GM12873 (cell line): ENCODE measurements around the gene UNK.
A peak's percentile ranks its signal among the peaks of the same experiment; 100 is the strongest.

Experiments used
- CTCF ChIP-seq: IDR thresholded peaks from 2 replicates; pipeline ENCODE4 v1.5.1; 2012; ENCODE audit warnings: low read depth, mild to moderate bottlenecking, moderate library complexity, low read length, control low read depth; ENCODE audit not compliant: insufficient read depth; ENCODE audit errors: missing control alignments

UNK gene

GRCh38 chr17:75845933-75846691 lies 61.5 kb downstream of the UNK start:
- no peak for TF ChIP-seq CTCF

DNA sequence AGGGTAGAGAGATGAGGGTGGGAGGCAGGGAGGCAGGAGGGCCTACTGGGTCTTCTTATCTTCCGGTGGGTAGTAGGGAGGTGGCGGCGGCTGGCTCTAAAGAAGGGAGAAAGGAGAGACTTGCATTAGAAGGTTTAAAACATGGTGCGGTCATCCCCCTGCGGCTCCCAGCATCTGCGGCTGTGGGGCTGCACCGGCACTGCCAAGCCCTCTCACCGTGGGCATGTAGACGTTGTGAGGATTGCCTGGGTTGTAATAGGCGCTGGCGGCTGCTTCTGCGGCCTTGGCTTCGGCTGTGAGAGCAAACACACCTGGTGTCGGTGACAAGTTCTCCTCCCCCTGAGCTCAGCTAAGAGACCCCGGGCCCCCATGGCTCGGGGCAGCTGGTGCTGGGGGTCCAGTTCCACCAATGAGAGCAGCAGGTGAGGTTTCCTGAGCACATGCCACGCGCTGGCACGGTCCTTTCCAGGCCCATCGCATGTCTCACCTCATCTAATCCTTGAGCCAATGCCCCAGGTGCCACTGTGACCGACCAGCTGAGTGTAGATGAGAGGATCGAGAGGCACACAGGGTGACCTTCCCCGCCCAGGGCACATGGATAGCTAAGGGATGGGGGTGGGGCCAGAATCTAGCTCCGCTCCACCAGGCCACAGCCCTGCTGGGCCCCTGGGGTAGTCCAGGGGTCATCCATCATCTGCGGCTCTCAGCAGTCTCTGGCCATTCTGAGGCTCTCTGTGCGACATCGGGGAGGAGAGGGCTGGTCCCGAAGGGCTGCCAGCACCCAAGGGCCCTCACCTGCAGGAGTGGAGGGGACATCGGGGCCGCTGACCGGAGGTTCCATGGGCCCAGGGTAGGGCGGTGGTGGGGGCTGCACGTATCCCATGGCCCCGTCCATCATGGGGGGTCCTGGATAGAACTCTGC lies 62.3 kb downstream of the UNK start:
- TF ChIP-seq CTCF, result no peak

DNA sequence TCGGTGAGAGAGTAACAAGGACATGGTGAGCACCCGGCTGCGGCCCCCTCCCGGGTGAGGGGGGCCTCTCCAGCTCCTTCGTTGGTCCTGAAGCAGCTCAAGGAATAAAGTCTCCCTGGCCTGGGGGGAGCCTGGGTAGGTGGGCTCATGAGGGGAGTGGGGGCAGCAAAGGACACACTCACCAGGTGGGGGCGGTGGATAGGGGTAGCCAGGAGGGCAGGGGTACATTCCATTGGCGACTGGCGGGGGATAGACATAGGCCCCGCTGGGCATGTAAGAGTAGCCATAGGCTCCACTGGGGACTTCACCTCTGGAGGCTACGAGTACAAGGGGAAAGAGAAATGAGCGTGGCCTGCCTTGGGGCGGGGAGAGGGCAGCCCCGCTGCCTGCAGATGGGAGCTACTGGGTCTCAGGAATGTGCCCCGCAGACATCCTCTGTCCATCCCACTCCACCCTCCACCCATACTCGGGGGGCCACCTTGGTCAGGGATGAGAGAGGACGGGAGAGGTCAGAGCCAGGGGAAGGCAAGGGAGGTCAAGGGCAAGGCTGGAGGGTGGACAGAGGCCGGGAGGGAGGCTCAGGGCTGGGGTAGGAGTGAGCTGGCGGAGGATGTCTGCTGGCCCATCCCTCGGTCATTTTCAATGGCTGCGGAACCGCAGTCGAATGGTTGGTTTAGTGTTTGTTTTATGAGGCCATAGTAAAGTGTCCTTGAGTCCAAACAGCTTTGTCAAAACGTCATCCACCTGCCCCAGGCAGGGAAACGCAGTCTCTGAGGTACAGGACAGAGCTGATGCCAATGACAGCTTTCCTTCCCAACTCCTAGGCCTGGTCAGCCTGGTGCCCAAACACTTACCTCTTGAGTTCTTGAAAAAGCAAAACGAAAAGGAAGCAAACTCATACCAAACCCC lies 63.3 kb downstream of the UNK start:
- TF ChIP-seq CTCF, result no peak

DNA sequence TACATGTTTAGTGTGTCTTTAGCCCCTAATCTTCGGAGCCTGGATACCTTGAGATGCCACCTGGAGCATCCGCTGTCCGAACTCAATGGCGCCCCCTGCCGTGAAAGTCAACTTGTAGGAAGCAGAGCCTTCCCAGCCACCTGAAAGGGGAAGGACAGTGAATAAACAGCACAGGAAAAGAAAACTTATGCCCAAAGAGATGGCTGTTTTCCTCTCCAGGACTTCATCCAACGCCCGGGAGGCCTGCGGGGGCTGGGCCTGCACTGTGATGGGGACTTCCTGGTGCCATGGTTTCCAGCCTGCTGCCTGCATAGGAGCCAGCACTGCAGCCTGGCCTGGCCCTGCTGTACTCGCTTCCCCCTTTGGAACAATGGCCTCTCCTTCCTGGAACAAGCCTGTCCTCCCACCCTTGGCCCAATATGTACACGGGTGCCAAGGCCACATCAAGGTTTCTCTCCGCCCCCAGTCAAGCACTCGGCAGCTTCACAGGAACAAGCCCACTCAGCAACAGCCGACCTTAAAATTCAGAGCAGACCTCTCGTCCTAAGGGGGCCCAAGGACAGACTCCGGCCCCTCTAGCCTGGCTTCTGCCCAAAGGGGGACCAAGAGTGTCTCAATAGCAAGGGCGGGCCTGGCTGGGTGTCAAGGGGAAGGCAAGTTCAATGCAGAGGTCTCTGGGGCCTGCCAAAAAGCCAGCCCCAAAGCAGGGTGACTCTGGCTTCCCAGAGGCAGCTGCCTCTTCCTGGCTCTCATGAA lies 64.1 kb downstream of the UNK start:
- TF ChIP-seq CTCF, result peak; percentile 84

- no peak for TF ChIP-seq CTCF
Observed at GRCh38 chr17:75849279-75849646, 64.7 kb downstream of the UNK start.

DNA sequence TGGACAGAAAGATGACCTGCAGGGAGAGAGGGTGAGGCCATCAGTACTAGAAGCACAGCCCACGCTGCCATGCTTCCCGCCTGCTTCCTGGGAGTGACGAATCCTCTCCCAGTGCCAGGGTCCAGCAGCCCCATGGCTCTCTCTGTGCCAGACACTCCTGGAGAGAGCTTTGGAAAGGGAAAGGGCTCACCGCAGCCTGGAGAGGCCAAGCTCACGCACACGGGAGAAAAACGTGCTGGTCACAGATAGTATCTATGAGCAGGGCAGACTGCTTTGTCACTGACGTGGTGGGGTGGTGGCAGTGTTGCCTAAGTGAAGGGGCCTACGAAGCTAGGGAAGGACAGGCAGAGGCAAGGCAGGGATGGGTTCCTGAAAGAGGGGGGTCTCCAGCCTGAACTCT lies 65.1 kb downstream of the UNK start:
- no peak for TF ChIP-seq CTCF
